GM21786 (cell line): ENCODE data around the gene MYH10.

ENCODE experiments used
- ATAC-seq: cut with Tn5 transposase; IDR thresholded peaks from one replicate; pipeline ENCODE4 v1.9.1; 2021; ENCODE audit not compliant: unreplicated experiment

Gene MYH10

GRCh38 chr17:8451933-8452614 lies 178.5 kb downstream of the MYH10 start:
- no peak for ATAC-seq

- ATAC-seq, result no peak
These were observed 182.2 kb downstream of the MYH10 start for GRCh38 chr17:8448310-8448709.

DNA sequence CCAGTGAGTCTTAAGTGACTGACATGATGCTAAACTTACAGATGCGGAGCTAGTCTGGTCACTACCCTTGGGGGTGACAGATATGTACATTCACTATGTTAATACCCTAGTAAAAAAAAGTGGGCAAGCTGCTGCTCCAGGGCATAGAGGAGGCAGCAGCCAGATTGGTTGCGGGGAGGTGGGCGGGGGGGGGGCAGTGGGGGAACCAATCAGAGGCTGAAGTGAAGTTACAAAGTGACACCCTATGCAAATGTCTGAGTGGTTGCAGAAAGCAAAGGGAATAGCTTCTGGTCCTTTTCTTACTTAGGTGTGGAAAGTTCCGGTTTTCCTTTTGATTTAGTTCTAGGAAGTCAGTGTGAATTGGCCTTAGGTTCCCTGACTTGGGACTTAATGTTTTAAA lies 182.7 kb downstream of the MYH10 start:
- ATAC-seq, result no peak

DNA sequence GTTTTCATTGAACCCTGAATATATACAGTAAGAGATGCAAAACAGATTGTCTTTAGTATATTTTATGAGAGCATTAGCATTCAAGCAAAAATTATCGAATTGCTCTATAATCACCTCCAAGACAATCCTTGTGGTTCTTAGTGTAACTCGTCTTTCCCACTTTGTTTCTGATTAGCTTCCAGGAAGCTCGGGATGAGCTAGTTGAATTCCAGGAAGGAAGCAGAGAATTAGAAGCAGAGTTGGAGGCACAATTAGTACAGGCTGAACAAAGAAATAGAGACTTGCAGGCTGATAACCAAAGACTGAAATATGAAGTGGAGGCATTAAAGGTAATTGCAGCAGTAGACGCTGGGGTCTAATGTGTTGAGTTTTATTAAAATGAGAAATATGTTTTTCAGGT lies 185.0 kb downstream of the MYH10 start:
- ATAC-seq, result no peak

GRCh38 chr17:8444494-8444893 lies 186.0 kb downstream of the MYH10 start:
- ATAC-seq, result no peak

GRCh38 chr17:8443756-8444155 lies 186.8 kb downstream of the MYH10 start:
- ATAC-seq, result no peak

- no peak for ATAC-seq
These were observed 188.2 kb downstream of the MYH10 start for GRCh38 chr17:8442310-8442709.

DNA sequence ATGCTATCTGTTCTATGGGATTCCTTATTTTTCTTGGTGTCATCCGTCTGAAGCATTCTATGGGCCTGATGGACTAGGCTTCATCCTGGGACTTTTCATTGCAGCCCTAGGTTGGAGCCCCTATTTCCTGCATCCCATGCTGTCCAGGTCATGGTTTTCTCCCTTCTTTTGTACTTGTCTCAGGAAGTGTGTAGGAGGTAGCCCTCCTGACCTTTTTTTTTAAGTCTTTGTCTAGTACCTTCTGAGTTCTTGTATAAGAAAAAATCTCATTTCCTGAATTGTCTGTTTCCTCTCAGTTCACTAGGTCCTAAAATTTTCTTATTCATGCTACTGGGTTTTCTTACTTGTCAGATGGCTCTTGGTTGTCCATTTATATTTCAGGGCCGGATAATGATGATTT lies 188.8 kb downstream of the MYH10 start:
- no peak for ATAC-seq

GRCh38 chr17:8439681-8440080 lies 190.8 kb downstream of the MYH10 start:
- no peak for ATAC-seq

GRCh38 chr17:8438441-8438840 lies 192.1 kb downstream of the MYH10 start:
- no peak for ATAC-seq

DNA sequence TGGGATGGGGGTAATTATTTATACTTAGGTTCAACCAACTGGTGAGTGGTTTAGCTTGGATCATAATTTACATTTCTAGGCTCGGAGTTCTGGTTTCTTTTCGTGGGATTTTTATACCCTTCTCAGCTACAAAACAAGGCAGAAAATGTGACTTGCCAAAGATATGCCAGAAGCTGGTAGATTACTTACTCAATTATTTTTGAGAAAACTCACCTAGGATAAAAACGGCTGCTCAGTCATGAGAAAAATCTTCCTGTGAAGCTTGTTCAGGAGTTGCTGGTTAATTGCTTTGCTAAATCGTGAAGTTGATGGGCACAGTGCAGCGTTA lies 193.7 kb downstream of the MYH10 start:
- no peak for ATAC-seq

DNA sequence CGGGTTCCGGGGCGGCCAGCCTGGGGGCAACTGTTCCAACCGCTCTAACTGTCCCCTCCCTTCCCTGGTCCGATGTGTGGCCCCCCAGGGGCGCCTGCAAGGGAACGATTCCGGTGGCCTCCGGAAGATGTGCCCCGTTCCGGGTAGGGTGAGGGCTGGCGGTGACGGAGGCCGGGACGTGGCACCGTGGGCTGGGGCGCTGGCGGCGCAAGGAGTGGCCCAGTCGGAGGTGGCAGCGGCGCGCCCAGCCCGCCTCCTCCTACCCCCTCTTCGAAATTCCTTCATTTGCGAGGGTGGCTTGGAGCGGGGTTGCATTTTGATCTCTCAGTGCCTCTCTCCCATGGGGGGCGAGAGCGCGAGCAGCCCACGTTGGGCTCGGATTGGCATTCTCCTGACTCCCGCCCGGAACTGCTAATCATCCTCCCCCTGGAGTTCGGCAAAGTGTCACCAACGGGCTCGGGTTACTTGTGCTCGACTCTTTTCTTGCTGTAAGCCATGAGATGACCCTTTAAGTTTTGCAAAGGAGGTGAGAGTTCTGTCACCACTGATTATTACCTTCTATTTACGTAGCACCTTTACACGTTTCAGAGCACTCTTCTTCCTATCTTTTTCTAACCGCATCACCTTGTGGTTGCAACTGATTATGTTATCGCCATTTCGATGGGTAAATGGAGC lies 194.2 kb downstream of the MYH10 start:
- ATAC-seq, result peak; percentile 57

DNA sequence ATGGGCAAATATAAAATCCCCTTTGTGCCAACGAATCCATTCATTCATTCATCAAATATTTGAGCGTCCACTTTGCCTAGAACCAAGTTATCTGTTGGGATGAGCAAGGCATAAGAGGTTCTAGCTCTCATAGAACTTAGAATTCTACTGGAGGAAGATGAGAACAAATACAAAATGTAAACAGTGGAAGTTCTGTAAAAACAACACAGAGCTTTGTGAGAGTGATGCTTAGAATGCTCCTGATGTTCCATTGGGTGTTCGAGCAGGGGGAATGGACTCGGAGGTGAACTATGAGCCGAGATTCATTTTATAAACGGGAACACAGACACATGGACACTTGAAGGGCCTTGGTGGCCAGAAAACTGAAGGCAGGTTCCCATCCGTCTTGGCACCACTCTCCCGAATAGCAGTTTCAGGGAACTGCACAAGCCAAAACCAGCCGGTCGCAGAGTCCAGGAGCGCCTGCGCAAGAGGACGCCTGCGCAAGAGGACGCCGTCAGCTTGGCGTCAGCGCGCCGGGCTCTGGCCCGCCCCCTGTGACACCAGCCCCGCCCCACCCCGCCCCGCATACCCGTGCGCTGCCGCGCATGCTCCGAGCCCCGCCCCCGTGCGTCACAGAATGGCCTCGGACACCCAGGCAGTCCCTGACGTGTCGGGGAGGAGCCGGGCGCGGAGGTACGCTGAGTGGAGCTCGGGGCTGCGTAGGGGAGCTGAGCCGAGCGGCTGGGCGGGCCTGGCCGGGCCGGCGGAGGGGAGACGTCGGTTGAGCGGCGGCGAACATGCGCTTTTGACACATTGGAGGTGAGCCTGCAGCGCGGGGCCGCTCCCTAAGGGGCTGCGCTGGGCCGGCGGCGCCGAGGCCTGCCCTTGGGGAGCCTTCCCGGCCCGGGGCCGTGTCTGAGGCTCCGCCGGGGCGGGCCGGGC lies 195.0 kb downstream of the MYH10 start, which contains the start of gene NDEL1:
NDEL1 (plus strand) TSS at position 640 of the 924 bp plus-strand sequence. CDS start 8,388 bp downstream, outside the sequence.
- peak; percentile 96 for ATAC-seq

DNA sequence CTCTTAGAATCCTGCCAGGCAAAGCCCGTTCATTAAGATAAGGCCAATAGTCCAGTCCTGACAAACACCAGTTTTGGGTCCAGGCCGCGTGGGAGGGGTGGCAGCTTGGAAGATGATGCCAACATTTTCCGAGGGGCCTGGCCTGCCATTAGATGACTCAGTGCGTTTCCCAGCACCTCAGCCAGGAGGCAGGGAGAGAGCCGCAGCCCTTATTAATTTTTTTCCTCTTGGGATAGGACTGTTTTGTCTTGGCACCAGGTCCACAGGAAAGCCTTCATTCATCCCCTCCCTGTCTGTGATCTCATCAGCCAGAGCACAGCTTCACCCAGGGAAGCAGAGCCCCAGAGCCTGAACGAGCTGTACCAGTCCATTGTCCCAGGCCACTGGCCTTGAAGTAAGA lies 199.6 kb downstream of the MYH10 start:
- ATAC-seq, result no peak

- no peak for ATAC-seq
These were observed 203.7 kb downstream of the MYH10 start for GRCh38 chr17:8426802-8427201.

GRCh38 chr17:8426094-8426720 lies 204.3 kb downstream of the MYH10 start:
- no peak for ATAC-seq
